ENCODE results near the gene CD47.

Gene CD47

GRCh38 chr3:108097322-108098002 is 6.6 kb upstream of the CD47 start:
- Histone ChIP-seq H3K4me1 (ENCODE audit: control insufficient read depth, insufficient read depth, low read length) (no peaks in the 10 kb centered on the region), H3K27me3 (ENCODE audit: control insufficient read depth, insufficient read depth, low read length) (no peaks in the 10 kb centered on the region), H3K4me2 (ENCODE audit: low read length) (no peak overlapping the region), H3K4me3 (ENCODE audit: low read length) (no peak overlapping the region), H3K9ac (ENCODE audit: low read depth, low read length) (no peak overlapping the region), H3K9me3 (replicated peaks; ENCODE audit: low read length) (no peaks in the 10 kb centered on the region), H3K36me3 (ENCODE audit: insufficient read depth, low read length) (no peaks in the 10 kb centered on the region)

GRCh38 chr3:108096532-108097321 is 5.9 kb upstream of the CD47 start:
- no peaks in the 10 kb centered on the region for H3K9me3 ChIP-seq (replicated peaks; ENCODE audit: low read length)
- H3K9ac ChIP-seq (ENCODE audit: low read depth, low read length): no peak overlapping the region
- H3K27me3 ChIP-seq (ENCODE audit: control insufficient read depth, insufficient read depth, low read length): no peaks in the 10 kb centered on the region
- no peak overlapping the region for H3K4me3 ChIP-seq (ENCODE audit: low read length)
- H3K36me3 ChIP-seq (ENCODE audit: insufficient read depth, low read length): no peaks in the 10 kb centered on the region
- H3K4me1 ChIP-seq (ENCODE audit: control insufficient read depth, insufficient read depth, low read length): no peaks in the 10 kb centered on the region
- H3K4me2 ChIP-seq (ENCODE audit: low read length): no peak overlapping the region

GRCh38 chr3:108093616-108094015 is 2.8 kb upstream of the CD47 start:
- Histone ChIP-seq H3K9ac (ENCODE audit: low read depth, low read length) (no peak overlapping the region), H3K4me1 (ENCODE audit: control insufficient read depth, insufficient read depth, low read length) (peaks cover 14% of the 10 kb centered on the region), H3K9me3 (replicated peaks; ENCODE audit: low read length) (no peaks in the 10 kb centered on the region), H3K4me3 (ENCODE audit: low read length) (no peak overlapping the region), H3K27me3 (ENCODE audit: control insufficient read depth, insufficient read depth, low read length) (no peaks in the 10 kb centered on the region), H3K4me2 (ENCODE audit: low read length) (no peak overlapping the region), H3K36me3 (ENCODE audit: insufficient read depth, low read length) (no peaks in the 10 kb centered on the region)

- Histone ChIP-seq H3K4me1 (ENCODE audit: control insufficient read depth, insufficient read depth, low read length) (peaks cover 16% of the 10 kb centered on the region), H3K9ac (ENCODE audit: low read depth, low read length) (no peak overlapping the region), H3K36me3 (ENCODE audit: insufficient read depth, low read length) (no peaks in the 10 kb centered on the region), H3K4me2 (ENCODE audit: low read length) (no peak overlapping the region), H3K4me3 (ENCODE audit: low read length) (no peak overlapping the region), H3K9me3 (replicated peaks; ENCODE audit: low read length) (no peaks in the 10 kb centered on the region), H3K27me3 (ENCODE audit: control insufficient read depth, insufficient read depth, low read length) (no peaks in the 10 kb centered on the region)
Observed at GRCh38 chr3:108093021-108093420, 2.2 kb upstream of the CD47 start.

GRCh38 chr3:108092501-108092900 is 1.7 kb upstream of the CD47 start:
- peaks cover 16% of the 10 kb centered on the region for H3K4me1 ChIP-seq (ENCODE audit: control insufficient read depth, insufficient read depth, low read length)

GRCh38 chr3:108091498-108092250 is 843 bp upstream of the CD47 start:
- Histone ChIP-seq H3K4me3 (ENCODE audit: low read length) (peak overlapping the region; percentile 85), H3K9ac (ENCODE audit: low read depth, low read length) (peak overlapping the region; percentile 86), H3K4me1 (ENCODE audit: control insufficient read depth, insufficient read depth, low read length) (peaks cover 16% of the 10 kb centered on the region), H3K27me3 (ENCODE audit: control insufficient read depth, insufficient read depth, low read length) (no peaks in the 10 kb centered on the region), H3K36me3 (ENCODE audit: insufficient read depth, low read length) (no peaks in the 10 kb centered on the region), H3K9me3 (replicated peaks; ENCODE audit: low read length) (no peaks in the 10 kb centered on the region), H3K4me2 (ENCODE audit: low read length) (peak overlapping the region; percentile 86)

More at GRCh38 chr3:108092501-108092900, 1.7 kb upstream of the CD47 start:
- Histone ChIP-seq H3K9me3 (replicated peaks; ENCODE audit: low read length) (no peaks in the 10 kb centered on the region), H3K4me3 (ENCODE audit: low read length) (no peak overlapping the region), H3K36me3 (ENCODE audit: insufficient read depth, low read length) (no peaks in the 10 kb centered on the region), H3K4me2 (ENCODE audit: low read length) (no peak overlapping the region), H3K27me3 (ENCODE audit: control insufficient read depth, insufficient read depth, low read length) (no peaks in the 10 kb centered on the region), H3K9ac (ENCODE audit: low read depth, low read length) (no peak overlapping the region)

- peaks cover 16% of the 10 kb centered on the region for H3K4me1 ChIP-seq (ENCODE audit: control insufficient read depth, insufficient read depth, low read length)
- H3K4me3 ChIP-seq (ENCODE audit: low read length): peak overlapping the region; percentile 85
- peak overlapping the region; percentile 86 for H3K9ac ChIP-seq (ENCODE audit: low read depth, low read length)
Observed at GRCh38 chr3:108090049-108090700, 656 bp downstream of the CD47 start.

GRCh38 chr3:108089579-108089978 is 1.3 kb downstream of the CD47 start:
- Histone ChIP-seq H3K4me3 (ENCODE audit: low read length) (peak overlapping the region; percentile 85), H3K27me3 (ENCODE audit: control insufficient read depth, insufficient read depth, low read length) (no peaks in the 10 kb centered on the region), H3K4me2 (ENCODE audit: low read length) (peak overlapping the region; percentile 86), H3K9ac (ENCODE audit: low read depth, low read length) (peak overlapping the region; percentile 86), H3K9me3 (replicated peaks; ENCODE audit: low read length) (no peaks in the 10 kb centered on the region), H3K36me3 (ENCODE audit: insufficient read depth, low read length) (no peaks in the 10 kb centered on the region), H3K4me1 (ENCODE audit: control insufficient read depth, insufficient read depth, low read length) (peaks cover 16% of the 10 kb centered on the region)

More at GRCh38 chr3:108090049-108090700, 656 bp downstream of the CD47 start:
- peak overlapping the region; percentile 86 for H3K4me2 ChIP-seq (ENCODE audit: low read length)
- H3K9me3 ChIP-seq (replicated peaks; ENCODE audit: low read length): no peaks in the 10 kb centered on the region
- H3K36me3 ChIP-seq (ENCODE audit: insufficient read depth, low read length): no peaks in the 10 kb centered on the region
- no peaks in the 10 kb centered on the region for H3K27me3 ChIP-seq (ENCODE audit: control insufficient read depth, insufficient read depth, low read length)

- Histone ChIP-seq H3K4me1 (ENCODE audit: control insufficient read depth, insufficient read depth, low read length) (peaks cover 16% of the 10 kb centered on the region), H3K4me3 (ENCODE audit: low read length) (peak overlapping the region; percentile 85), H3K9ac (ENCODE audit: low read depth, low read length) (peak overlapping the region; percentile 86), H3K4me2 (ENCODE audit: low read length) (peak overlapping the region; percentile 86), H3K36me3 (ENCODE audit: insufficient read depth, low read length) (no peaks in the 10 kb centered on the region), H3K9me3 (replicated peaks; ENCODE audit: low read length) (no peaks in the 10 kb centered on the region), H3K27me3 (ENCODE audit: control insufficient read depth, insufficient read depth, low read length) (no peaks in the 10 kb centered on the region)
Observed at GRCh38 chr3:108088697-108089096, 2.1 kb downstream of the CD47 start.

- H3K36me3 ChIP-seq (ENCODE audit: insufficient read depth, low read length): no peaks in the 10 kb centered on the region
- no peaks in the 10 kb centered on the region for H3K27me3 ChIP-seq (ENCODE audit: control insufficient read depth, insufficient read depth, low read length)
- no peaks in the 10 kb centered on the region for H3K9me3 ChIP-seq (replicated peaks; ENCODE audit: low read length)
- H3K4me2 ChIP-seq (ENCODE audit: low read length): peak overlapping the region; percentile 86
- H3K4me1 ChIP-seq (ENCODE audit: control insufficient read depth, insufficient read depth, low read length): peaks cover 16% of the 10 kb centered on the region
- H3K9ac ChIP-seq (ENCODE audit: low read depth, low read length): no peak overlapping the region
- H3K4me3 ChIP-seq (ENCODE audit: low read length): no peak overlapping the region
Observed at GRCh38 chr3:108088146-108088545, 2.7 kb downstream of the CD47 start.

GRCh38 chr3:108086653-108087052 is 4.2 kb downstream of the CD47 start:
- H3K4me1 ChIP-seq (ENCODE audit: control insufficient read depth, insufficient read depth, low read length): peaks cover 16% of the 10 kb centered on the region
- no peaks in the 10 kb centered on the region for H3K9me3 ChIP-seq (replicated peaks; ENCODE audit: low read length)
- H3K36me3 ChIP-seq (ENCODE audit: insufficient read depth, low read length): no peaks in the 10 kb centered on the region
- H3K9ac ChIP-seq (ENCODE audit: low read depth, low read length): no peak overlapping the region
- no peaks in the 10 kb centered on the region for H3K27me3 ChIP-seq (ENCODE audit: control insufficient read depth, insufficient read depth, low read length)
- H3K4me2 ChIP-seq (ENCODE audit: low read length): no peak overlapping the region
- no peak overlapping the region for H3K4me3 ChIP-seq (ENCODE audit: low read length)
